Smooth muscle cell (in vitro differentiated cells): ENCODE measurements around the gene ABRACL. TPM values are rescaled to one million over a fixed set of nuclear protein-coding genes. Genes with fewer than 3 reads are reported as not detected.

Source experiments
- DNase-seq: peaks from one replicate; lab custom pipeline; 2025; ENCODE audit not compliant: unreplicated experiment; lab: John Stamatoyannopoulos, UW
- H2AFZ ChIP-seq: fragments of 200-600 bp; sonication (generic); 2 replicates; pipeline ENCODE4 v1.6.0; 2016; ENCODE audit warnings: antibody characterized with exemption, low read depth, mild to moderate bottlenecking
- H3F3A ChIP-seq: fragments of 200-600 bp; sonication (generic); 2 replicates; pipeline ENCODE4 v1.6.0; 2017; ENCODE audit warnings: antibody characterized with exemption, low read depth
- H3K27ac ChIP-seq: fragments of 200-600 bp; sonication (generic); 2 replicates; pipeline ENCODE4 v1.5.1; 2016; ENCODE audit warnings: low read depth, mild to moderate bottlenecking
- H3K27me3 ChIP-seq: fragments of 200-600 bp; sonication (generic); 2 replicates; pipeline ENCODE4 v1.6.1; 2016; ENCODE audit warnings: low read depth, mild to moderate bottlenecking
- H3K36me3 ChIP-seq: fragments of 200-600 bp; sonication (generic); 2 replicates; pipeline ENCODE4 v1.5.1; 2016; ENCODE audit warnings: low read depth
- H3K4me1 ChIP-seq: fragments of 200-600 bp; sonication (generic); 2 replicates; pipeline ENCODE4 v1.5.1; 2016; ENCODE audit warnings: low read depth
- H3K4me2 ChIP-seq: fragments of 200-600 bp; sonication (generic); 2 replicates; pipeline ENCODE4 v1.6.0; 2016; ENCODE audit warnings: mild to moderate bottlenecking
- H3K4me3 ChIP-seq: fragments of 200-600 bp; sonication (generic); 2 replicates; pipeline ENCODE4 v1.5.1; 2016; ENCODE audit warnings: mild to moderate bottlenecking
- H3K79me2 ChIP-seq: fragments of 200-600 bp; sonication (generic); 2 replicates; pipeline ENCODE4 v1.6.0; 2016; ENCODE audit warnings: low read depth, mild to moderate bottlenecking
- H3K9ac ChIP-seq: fragments of 200-600 bp; sonication (generic); 2 replicates; pipeline ENCODE4 v1.6.0; 2016; ENCODE audit warnings: low read depth
- H3K9me3 ChIP-seq: fragments of 200-600 bp; sonication (generic); replicated peaks from 2 replicates; pipeline ENCODE4 v1.5.1; 2016; ENCODE audit warnings: low read depth
- H4K20me1 ChIP-seq: fragments of 200-600 bp; sonication (generic); 2 replicates; pipeline ENCODE4 v1.6.0; 2016; ENCODE audit warnings: low read depth
- CTCF ChIP-seq: fragments of 200-600 bp; sonication (generic); IDR thresholded peaks from 2 replicates; pipeline ENCODE4 v1.5.1; 2017; ENCODE audit warnings: borderline replicate concordance, mild to moderate bottlenecking, antibody characterized with exemption; ENCODE audit not compliant: insufficient read depth, poor library complexity, severe bottlenecking
- WGBS: methylation state at CpG from one replicate; pipeline ENCODE4 v1.1.7; 2016; ENCODE audit warnings: low lambda C conversion rate; 5-methylcytosine and 5-hydroxymethylcytosine counted together
- polyA plus RNA-seq: library from polyadenylated mRNA; unstranded; fragments of >200 nt; fragmentation: Nextera tagmentation; extraction: Ambion mirVana; gene quantifications from 2 replicates; pipeline ENCODE4 v1.2.1, GENCODE V29; 2016
- total RNA-seq: library from RNA; depleted of rRNA; stranded (reverse); fragments of >200 nt; gene quantifications from 2 replicates; pipeline ENCODE4 v1.2.3, GENCODE V29; 2014

The ABRACL gene
- total and polyA plus RNA-seq, 2 experiments from 2014 or later, result 40.3 to 47.9 TPM

- H4K20me1 ChIP-seq, result no peaks in the 10 kb centered on the region
- no peak overlapping the region for H3K9ac ChIP-seq
- no peak overlapping the region for H2AFZ ChIP-seq
- H3K4me2 ChIP-seq, result no peak overlapping the region
- no peaks in the 10 kb centered on the region for H3F3A ChIP-seq
- H3K4me1 ChIP-seq, result no peaks in the 10 kb centered on the region
- no peaks in the 10 kb centered on the region for H3K27me3 ChIP-seq
- H3K4me3 ChIP-seq, result no peak overlapping the region
- WGBS, result 87% methylated on average over 7 of the region's 7 CpGs
- no peak overlapping the region for H3K27ac ChIP-seq
- DNase-seq, result no peak
- no peaks in the 10 kb centered on the region for H3K36me3 ChIP-seq
- no peak for TF ChIP-seq CTCF
- no peaks in the 10 kb centered on the region for H3K9me3 ChIP-seq
- H3K79me2 ChIP-seq, result no peaks in the 10 kb centered on the region
Measured at GRCh38 chr6:139064981-139065665, 36.6 kb downstream of the ABRACL start.

- Histone ChIP-seq H3K4me2 (no peak overlapping the region), H3K9ac (no peak overlapping the region), H3K9me3 (no peaks in the 10 kb centered on the region), H3K4me3 (no peak overlapping the region), H3K27me3 (no peaks in the 10 kb centered on the region), H3K79me2 (no peaks in the 10 kb centered on the region), H3K4me1 (no peaks in the 10 kb centered on the region), H3K36me3 (no peaks in the 10 kb centered on the region), H3F3A (no peaks in the 10 kb centered on the region), H4K20me1 (no peaks in the 10 kb centered on the region), H3K27ac (no peak overlapping the region), H2AFZ (no peak overlapping the region)
- DNase-seq, result no peak
- TF ChIP-seq CTCF, result no peak
- whole genome bisulfite sequencing, result 86% methylated on average over 2 of the region's 2 CpGs
Measured at GRCh38 chr6:139066080-139066479, 37.5 kb downstream of the ABRACL start.

- Histone ChIP-seq H2AFZ (no peak overlapping the region), H4K20me1 (no peaks in the 10 kb centered on the region), H3K4me2 (no peak overlapping the region), H3K4me3 (no peak overlapping the region), H3K9me3 (no peaks in the 10 kb centered on the region), H3F3A (no peaks in the 10 kb centered on the region), H3K27ac (no peak overlapping the region), H3K4me1 (no peaks in the 10 kb centered on the region), H3K36me3 (no peaks in the 10 kb centered on the region), H3K27me3 (no peaks in the 10 kb centered on the region), H3K79me2 (no peaks in the 10 kb centered on the region), H3K9ac (no peak overlapping the region)
- no peak for DNase-seq
- no peak for TF ChIP-seq CTCF
- WGBS, result 89% methylated on average over 2 of the region's 2 CpGs
Measured at GRCh38 chr6:139068846-139069245, 40.3 kb downstream of the ABRACL start.

GRCh38 chr6:139073118-139073517 is 44.6 kb downstream of the ABRACL start:
- Histone ChIP-seq H3F3A (no peaks in the 10 kb centered on the region), H3K27me3 (no peaks in the 10 kb centered on the region), H3K9me3 (no peaks in the 10 kb centered on the region), H4K20me1 (no peaks in the 10 kb centered on the region), H3K79me2 (no peaks in the 10 kb centered on the region), H3K27ac (no peak overlapping the region), H3K9ac (no peak overlapping the region), H3K36me3 (no peaks in the 10 kb centered on the region), H3K4me3 (no peak overlapping the region), H3K4me2 (no peak overlapping the region), H3K4me1 (no peaks in the 10 kb centered on the region), H2AFZ (no peak overlapping the region)
- 93% methylated on average over 2 of the region's 2 CpGs for WGBS
- no peak for TF ChIP-seq CTCF
- no peak for DNase-seq
